D341Med (cell line): ENCODE results near the gene SUFU.
"Not testable (repeated sequence)": the region's sequence is repeated elsewhere in the genome, so short reads cannot be mapped to it uniquely, and the experiment has no call there.

Source experiments
- DNase-seq: peaks from one replicate; pipeline ENCODE4 v3.0.0; 2012; ENCODE audit warnings: low spot score

The SUFU gene

DNA sequence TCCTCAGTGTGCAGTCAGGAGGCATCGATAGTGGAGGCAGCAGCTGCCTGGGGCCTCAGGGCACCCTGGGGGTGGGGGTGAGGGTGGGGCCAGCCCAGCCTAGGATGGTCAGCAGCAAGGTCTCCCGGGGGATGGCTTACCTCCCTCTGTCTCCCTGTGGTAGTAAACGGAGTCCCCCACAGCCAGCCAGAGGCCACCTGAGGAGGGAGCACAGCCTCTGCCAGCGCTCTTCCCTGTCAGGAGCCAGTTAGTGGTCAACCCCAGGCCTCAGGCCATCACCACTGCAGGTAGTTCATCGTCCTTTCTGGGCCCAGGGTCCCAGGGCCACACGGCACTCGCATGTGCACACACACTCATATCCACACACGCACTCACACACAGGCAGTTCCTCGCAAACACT is 23.4 kb upstream of the SUFU start:
- DNase-seq: no peak

GRCh38 chr10:102484021-102484420 is 19.8 kb upstream of the SUFU start:
- DNase-seq: no peak

GRCh38 chr10:102485093-102485784 is 18.5 kb upstream of the SUFU start:
- DNase-seq: no peak

- no peak for DNase-seq
These were observed 12.6 kb upstream of the SUFU start for GRCh38 chr10:102491136-102491535.

DNA sequence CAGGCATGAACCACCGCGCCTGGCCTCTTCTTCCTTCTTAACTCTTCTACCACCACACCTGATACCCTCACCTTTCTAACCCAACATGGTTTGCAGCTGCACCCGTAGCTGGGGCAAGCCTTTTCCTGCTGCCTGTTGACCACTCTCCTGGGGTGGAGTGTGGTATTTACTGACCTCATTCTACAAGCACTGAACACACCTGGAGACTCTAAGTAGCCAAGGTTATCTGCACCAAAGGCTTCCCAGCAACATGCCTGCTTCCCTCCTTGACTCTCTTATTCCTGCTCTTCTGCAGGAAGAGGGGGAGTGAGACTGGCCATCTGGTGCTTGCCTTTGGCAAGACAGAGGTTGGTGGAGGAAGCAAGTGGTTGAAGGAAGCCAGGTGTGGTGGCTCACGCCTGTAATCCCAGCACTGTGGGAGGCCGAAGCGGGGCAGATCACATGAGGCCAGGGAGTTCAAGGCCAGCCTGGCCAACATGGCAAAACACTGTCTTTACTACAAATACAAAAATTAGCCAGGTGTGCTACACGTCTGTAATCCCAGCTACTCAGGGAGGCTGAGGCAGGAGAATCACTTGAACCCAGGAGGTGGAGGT is 11.3 kb upstream of the SUFU start:
- no peak for DNase-seq

- no peak for DNase-seq
These were observed 10.8 kb upstream of the SUFU start for GRCh38 chr10:102492983-102493382.

DNA sequence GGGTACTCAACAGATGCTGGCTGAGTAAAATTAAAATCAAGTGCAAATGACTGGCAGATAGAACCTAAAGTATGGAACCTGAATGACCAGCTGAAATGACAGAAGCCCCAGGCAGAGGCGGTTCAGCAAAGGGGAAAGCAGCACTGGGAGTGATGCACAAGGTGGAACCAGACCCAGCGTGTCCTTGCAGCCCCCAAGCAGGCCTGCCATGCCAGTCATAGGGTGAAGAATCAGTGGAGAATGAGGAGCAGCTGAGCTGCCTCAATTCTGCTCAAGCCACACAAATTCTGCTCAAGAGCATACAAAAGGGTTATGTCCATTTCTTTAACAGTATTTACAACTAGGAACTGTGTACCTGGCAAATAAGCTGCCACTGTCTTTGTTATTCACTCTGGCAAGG is 10.0 kb upstream of the SUFU start:
- no peak for DNase-seq

GRCh38 chr10:102497545-102497944 is 6.2 kb upstream of the SUFU start:
- no peak for DNase-seq

- DNase-seq: no peak
These were observed 4.4 kb upstream of the SUFU start for GRCh38 chr10:102499356-102499755.

DNA sequence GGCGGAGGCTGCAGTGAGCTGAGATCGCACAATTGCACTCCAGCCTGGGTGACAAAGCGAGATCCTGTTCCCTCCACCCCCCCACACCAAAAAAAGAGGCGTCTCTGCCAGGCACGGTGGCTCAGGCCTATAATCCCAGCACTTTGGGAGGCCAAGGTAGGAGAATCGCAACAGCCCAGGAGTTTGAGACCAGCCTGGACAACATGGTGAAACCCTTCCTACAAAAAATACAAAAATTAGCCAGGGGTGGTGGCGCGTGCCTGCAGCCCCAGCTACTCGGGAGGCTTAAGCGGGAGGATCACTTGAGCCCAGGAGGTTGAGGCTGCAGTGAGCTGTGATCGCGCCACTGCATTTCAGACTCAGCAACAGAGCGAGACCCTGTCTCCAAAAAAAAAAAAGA is 3.1 kb upstream of the SUFU start:
- DNase-seq: not testable (repeated sequence)

GRCh38 chr10:102501201-102502028 is 2.4 kb upstream of the SUFU start:
- no peak for DNase-seq

DNA sequence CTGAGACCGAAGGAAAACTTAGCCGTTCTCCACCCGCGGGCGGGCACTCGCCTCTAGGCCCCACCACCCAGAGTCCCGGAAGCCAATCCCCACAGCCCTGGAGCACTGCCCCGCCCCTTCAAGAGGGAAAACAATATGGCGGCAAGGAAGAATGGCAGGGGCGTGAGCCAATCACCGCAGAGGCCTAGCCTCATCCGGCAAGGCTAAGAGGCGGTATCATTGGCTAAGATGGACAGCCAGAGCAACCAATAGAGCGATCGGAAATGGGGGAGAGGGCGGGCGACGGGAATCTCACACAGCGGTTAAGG is 1.8 kb upstream of the SUFU start:
- DNase-seq: peak; percentile 92

DNA sequence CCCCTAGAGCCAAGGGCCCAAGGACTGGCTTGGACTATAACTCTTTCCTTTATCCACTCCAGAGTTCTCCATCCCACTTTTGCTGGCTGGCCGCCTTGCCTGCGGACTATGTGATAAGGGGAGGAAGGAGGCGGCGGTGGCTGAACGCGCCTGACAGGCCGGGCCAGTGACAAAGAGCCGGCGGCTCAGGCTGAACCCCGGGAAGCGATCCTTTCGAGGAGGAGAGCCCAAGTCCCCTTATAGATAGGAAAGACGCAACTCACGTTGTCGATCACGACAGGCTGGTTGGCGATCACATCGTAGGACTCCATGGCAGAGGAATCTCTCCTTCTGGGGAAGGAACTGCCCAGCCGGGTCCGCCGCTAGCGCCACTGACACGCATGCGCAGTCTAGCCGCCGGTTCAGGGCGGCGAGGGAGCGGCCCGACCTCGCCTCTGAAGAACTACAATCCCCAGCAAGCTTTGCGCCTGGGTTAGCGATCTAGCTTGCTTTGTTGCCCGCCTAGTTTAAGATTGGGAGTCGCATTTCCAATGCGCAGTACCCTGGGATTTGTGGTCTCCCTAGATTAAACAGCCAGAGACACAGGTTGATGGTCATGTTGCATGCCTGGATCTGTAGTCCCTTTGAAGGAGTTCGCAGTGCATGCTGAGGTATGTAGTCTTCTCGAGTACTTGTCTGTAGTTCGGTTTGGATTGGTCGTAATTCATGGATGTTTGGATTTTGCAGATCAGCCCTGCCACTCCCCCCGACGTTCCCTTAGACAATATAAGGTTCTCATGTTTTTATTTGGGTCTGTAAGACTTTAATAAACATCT is 1.2 kb upstream of the SUFU start, which contains the start of gene ACTR1A:
ACTR1A (minus strand) TSS at position 376 of the 815 bp plus-strand sequence; CDS start at position 311, 65 bp downstream.
- DNase-seq: peak; percentile 83

GRCh38 chr10:102504179-102504975 is 605 bp downstream of the SUFU start:
- DNase-seq: no peak

DNA sequence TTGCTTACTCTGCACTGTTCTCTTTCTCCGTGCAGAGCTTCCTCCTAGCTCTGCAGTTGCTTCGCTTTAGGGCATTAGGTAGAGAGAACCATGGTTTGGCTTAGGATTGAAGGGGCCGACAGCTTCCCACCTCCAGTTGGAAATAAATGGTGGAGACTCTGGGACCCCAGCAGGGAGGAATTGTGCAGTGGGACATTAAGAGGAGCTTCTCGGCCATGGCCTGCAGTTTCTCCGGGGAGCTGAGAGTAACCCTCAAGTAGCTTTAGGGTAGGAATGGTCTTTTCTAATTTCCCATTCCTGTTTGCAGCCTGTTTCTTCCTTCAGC is 1.2 kb downstream of the SUFU start:
- DNase-seq: no peak

DNA sequence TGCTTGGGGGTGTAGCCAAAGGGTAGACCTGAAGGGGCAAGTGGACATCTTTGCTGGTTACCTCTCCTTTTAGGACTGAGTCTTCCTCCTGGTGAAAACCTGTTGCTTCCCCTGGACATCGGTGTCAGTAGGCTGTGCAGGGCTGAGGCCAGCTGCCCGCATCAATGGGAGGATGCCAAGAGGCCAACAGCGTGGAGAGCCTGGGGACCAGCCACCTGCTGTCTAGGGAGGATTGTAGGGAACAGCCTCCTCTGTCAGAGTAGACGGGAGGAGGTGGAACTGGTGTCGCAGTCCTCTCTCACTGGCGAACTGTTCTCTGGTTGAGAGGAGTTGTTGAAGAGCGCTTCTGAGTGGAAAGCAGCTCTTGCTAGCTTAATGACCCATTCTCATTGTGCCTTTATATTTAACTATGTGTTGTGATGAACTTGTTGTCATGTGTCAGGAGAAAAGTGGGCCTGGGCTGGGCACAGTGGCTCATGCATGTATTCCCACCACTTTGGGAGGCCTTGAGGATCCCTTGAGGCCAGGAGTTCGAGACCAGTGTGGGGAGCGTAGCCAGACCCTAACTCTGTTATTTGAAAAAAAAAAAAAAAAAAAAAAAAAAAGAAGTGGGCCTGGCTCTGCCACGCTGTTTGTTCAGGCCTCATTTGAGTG is 1.8 kb downstream of the SUFU start:
- no peak for DNase-seq

DNA sequence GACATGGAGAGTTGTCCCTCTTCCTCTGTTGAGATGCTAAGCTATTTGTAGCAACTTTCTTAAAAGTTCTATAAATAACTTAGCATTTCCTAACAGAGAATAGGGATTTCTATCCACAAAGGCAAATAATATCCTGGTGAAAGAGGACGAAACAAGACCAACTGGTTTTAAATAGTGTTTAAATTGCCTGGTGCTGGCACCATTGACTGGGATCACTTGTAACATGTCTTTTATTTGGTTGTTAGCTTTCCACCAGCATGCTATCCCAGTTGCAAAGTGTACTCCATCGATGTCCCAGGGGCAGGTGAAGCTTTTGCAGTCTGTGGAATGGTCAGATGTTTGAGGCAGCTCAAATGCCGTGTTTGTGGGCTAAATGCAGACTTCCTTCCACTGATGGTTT is 3.7 kb downstream of the SUFU start:
- no peak for DNase-seq

DNA sequence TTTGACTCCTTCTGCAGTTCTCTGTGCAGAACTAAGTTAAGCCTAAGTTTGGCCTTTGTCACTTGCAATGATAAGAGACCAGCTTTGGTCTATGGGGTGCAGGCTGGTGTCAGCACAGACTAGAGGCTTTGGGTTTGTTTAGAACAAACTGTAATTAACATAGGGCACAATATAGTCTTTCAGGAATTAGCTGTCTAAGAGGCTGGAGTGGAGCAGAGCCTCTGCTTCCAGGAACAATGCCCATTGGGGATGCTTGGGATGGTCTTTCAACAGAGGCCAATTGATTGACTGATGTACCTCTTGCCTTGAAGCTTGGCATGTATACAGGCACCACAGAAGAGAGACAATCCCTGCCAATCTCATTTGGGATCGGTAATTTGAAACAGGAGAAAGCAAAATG is 4.7 kb downstream of the SUFU start:
- no peak for DNase-seq

GRCh38 chr10:102509387-102509786 is 5.6 kb downstream of the SUFU start:
- DNase-seq: no peak

- no peak for DNase-seq
These were observed 8.0 kb downstream of the SUFU start for GRCh38 chr10:102511583-102512274.
